Measurements from ENCODE around the gene ARL8A. TPM values are rescaled to one million over a fixed set of nuclear protein-coding genes. Genes with fewer than 3 reads are reported as not detected.
"Not testable (repeated sequence)": the region's sequence is repeated elsewhere in the genome, so short reads cannot be mapped to it uniquely, and the experiment has no call there.

The ARL8A gene
- total RNA-seq, 1 donor from 2014 or later, result 95.1 TPM

DNA sequence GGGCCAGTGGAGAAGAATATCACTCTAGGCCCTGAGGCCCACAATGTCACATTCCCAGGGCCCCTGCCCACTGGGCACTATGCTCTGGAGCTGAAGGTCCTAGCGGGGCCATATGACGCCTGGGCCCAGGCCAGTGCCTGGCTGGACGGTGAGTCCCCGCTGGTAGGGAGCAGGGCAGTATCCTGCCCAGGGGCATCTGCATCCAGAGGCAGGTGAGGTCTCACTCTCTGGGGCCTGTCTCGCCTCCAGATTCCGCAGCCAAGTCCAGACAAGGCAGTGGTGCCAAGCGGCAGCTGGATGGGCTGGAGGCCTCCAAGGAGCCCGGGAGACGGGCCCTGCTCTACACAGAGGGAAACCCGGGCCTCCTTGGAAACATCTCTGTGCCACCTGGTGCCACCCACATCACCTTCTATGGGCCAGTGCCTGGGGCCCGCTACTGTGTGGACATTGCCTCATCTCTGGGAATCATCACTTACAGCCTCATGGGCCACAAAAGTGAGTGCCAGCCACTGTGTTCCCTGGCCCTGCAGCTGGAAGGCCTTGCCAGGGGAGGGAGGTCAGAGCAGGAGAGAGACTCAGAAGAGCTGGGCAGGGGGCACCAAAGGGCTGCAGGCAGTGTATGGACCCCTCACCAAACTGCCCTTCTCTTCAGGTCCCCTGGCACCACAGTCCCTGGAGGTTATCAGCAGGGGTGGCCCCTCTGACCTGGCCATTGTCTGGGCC, 26.9 kb upstream of the ARL8A start:
- Mint-ChIP-seq H3K36me3 (ENCODE audit: low read depth) (no peaks in the 10 kb centered on the region), H3K4me3 (ENCODE audit: unreplicated experiment) (no peak overlapping the region)

DNA sequence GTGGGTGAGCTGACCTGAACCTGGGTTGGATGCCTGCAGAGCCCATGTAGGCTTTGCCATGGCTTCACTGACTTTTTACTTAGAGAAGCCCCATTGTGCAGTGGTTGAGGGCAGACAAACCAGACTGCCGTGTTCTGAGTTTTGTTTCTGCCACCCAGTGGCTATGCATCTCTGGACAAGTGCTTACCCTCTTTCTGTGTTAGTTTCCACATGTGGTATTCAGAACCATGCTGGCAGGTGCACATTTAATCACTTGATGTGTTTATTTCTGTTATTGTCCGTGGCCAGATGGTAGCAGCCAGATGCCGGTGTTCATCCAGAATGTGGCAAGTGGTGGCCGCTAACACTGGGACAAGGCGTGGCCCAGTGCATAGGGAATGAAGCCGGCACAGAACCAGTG, 26.2 kb upstream of the ARL8A start:
- H3K9me3 Mint-ChIP-seq (ENCODE audit: low read depth), result no peaks in the 10 kb centered on the region
- no peak overlapping the region for H3K27ac Mint-ChIP-seq (ENCODE audit: unreplicated experiment)
- TF ChIP-seq, protein P1, sequence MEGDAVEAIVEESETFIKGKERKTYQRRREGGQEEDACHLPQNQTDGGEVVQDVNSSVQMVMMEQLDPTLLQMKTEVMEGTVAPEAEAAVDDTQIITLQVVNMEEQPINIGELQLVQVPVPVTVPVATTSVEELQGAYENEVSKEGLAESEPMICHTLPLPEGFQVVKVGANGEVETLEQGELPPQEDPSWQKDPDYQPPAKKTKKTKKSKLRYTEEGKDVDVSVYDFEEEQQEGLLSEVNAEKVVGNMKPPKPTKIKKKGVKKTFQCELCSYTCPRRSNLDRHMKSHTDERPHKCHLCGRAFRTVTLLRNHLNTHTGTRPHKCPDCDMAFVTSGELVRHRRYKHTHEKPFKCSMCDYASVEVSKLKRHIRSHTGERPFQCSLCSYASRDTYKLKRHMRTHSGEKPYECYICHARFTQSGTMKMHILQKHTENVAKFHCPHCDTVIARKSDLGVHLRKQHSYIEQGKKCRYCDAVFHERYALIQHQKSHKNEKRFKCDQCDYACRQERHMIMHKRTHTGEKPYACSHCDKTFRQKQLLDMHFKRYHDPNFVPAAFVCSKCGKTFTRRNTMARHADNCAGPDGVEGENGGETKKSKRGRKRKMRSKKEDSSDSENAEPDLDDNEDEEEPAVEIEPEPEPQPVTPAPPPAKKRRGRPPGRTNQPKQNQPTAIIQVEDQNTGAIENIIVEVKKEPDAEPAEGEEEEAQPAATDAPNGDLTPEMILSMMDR (IDR thresholded peaks at IDR 0.05), result no peak
- no peaks in the 10 kb centered on the region for H3K27me3 Mint-ChIP-seq (ENCODE audit: low read depth)
- no peaks in the 10 kb centered on the region for H3K4me1 Mint-ChIP-seq (ENCODE audit: low read depth)
- H3K4me3 Mint-ChIP-seq (ENCODE audit: unreplicated experiment), result no peak overlapping the region
- no peak for DNase-seq (ENCODE audit: low spot score)
- H3K36me3 Mint-ChIP-seq (ENCODE audit: low read depth), result no peaks in the 10 kb centered on the region

More for the DNA sequence above, 26.9 kb upstream of the ARL8A start:
- TF ChIP-seq, protein P1 (IDR thresholded peaks at IDR 0.05), result no peak
- Mint-ChIP-seq H3K27ac (ENCODE audit: unreplicated experiment) (no peak overlapping the region), H3K27me3 (ENCODE audit: low read depth) (no peaks in the 10 kb centered on the region), H3K9me3 (ENCODE audit: low read depth) (no peaks in the 10 kb centered on the region), H3K4me1 (ENCODE audit: low read depth) (no peaks in the 10 kb centered on the region)
- DNase-seq (ENCODE audit: low spot score), result no peak

DNA sequence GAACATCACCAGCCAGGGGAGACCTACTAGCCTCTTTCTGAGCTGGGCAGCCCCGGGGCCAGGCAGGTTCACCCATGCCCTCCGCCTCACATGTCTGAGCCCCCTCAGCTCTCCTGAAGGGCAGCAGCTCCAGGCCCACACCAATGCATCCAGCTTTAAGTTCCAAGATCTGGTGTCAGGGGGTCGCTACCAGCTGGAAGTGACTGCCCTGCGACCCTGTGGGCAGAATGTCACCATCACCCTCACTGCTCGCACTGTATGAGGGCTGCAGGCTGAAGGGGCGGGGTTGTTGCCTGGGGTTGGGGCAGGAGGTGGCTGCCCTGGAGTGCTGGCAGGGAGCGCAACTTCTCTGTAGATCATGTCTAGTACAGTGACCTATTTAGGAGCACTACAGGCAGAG, 24.3 kb upstream of the ARL8A start:
- H3K9me3 Mint-ChIP-seq (ENCODE audit: low read depth), result no peaks in the 10 kb centered on the region
- TF ChIP-seq, protein P1 (IDR thresholded peaks at IDR 0.05), result no peak
- no peak for DNase-seq (ENCODE audit: low spot score)
- H3K27me3 Mint-ChIP-seq (ENCODE audit: low read depth), result no peaks in the 10 kb centered on the region
- no peak overlapping the region for H3K27ac Mint-ChIP-seq (ENCODE audit: unreplicated experiment)
- no peak overlapping the region for H3K4me3 Mint-ChIP-seq (ENCODE audit: unreplicated experiment)
- H3K4me1 Mint-ChIP-seq (ENCODE audit: low read depth), result no peaks in the 10 kb centered on the region
- H3K36me3 Mint-ChIP-seq (ENCODE audit: low read depth), result no peaks in the 10 kb centered on the region

DNA sequence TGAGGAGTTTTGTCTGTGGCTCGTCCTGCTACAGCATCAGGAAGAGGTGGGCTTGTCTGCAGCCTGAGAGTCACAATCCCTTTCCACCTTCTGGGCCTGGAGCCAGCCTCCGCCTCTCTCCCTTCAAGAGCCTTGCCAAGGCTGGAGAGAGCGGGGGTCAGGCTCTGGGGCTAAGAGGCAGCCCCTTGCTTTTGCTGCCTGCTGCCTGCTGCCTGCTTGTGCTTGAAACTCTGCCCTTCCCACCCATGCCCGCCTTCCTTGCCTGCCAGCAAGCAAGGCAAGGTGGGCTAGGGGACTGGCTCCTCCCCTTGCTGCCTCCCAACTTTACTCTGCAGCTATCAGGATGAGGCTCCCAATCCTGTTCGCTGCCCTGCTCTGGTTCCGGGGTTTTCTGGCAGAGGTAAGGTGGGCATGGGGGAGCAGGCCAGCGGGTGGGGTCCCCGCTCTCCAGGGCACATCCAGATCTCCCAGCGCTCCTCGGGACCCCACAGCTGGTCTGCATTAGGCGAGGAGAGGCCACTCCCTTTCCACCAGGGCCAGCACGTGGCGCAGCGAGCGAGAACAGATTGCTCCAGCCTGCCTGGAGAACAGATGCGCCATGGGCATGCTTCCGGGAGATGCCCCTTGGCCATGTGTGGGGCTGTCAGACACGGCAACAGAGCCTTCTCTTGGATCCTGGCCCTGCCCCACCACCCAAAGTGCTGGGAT, 23.3 kb upstream of the ARL8A start:
- no peaks in the 10 kb centered on the region for H3K4me1 Mint-ChIP-seq (ENCODE audit: low read depth)

DNA sequence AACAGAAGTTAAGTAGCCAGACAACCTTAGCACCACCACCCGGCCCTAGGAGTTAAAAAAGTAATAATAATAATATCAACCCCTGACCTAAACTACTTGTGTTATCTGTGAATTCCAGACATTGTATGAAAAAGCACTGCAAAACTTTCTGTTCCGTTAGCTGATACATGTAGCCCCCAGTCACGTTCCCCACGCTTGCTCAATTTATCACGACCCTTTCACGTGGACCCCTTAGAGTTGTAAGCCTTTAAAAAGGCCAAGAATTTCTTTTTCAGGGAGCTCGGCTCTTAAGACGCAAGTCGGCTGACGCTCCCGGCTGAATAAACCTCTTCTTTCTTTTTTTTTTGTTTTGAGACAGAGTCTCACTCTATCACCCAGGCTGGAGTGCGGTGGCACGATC, 22.5 kb upstream of the ARL8A start:
- not testable (repeated sequence) for H3K27ac Mint-ChIP-seq (ENCODE audit: unreplicated experiment); H3K4me1 Mint-ChIP-seq (ENCODE audit: low read depth); H3K4me3 Mint-ChIP-seq (ENCODE audit: unreplicated experiment)

More for the DNA sequence above, 23.3 kb upstream of the ARL8A start:
- DNase-seq (ENCODE audit: low spot score), result no peak
- TF ChIP-seq, protein P1 (IDR thresholded peaks at IDR 0.05), result no peak
- Mint-ChIP-seq H3K27ac (ENCODE audit: unreplicated experiment) (no peak overlapping the region), H3K36me3 (ENCODE audit: low read depth) (no peaks in the 10 kb centered on the region), H3K4me3 (ENCODE audit: unreplicated experiment) (no peak overlapping the region), H3K9me3 (ENCODE audit: low read depth) (no peaks in the 10 kb centered on the region), H3K27me3 (ENCODE audit: low read depth) (peaks cover under 1% of the 10 kb centered on the region)

More for the DNA sequence above, 22.5 kb upstream of the ARL8A start:
- H3K27me3 Mint-ChIP-seq (ENCODE audit: low read depth); DNase-seq (ENCODE audit: low spot score); H3K36me3 Mint-ChIP-seq (ENCODE audit: low read depth); H3K9me3 Mint-ChIP-seq (ENCODE audit: low read depth): not testable (repeated sequence)
